ENCODE data around the gene GLRX5.

GRCh38 chr14:95569440-95569839 is 34.6 kb downstream of the GLRX5 start:
- TF ChIP-seq POLR2A (IDR thresholded peaks at IDR 0.05) (no peak), CTCF (IDR thresholded peaks at IDR 0.05) (no peak), EP300 (IDR thresholded peaks at IDR 0.05; ENCODE audit: low read depth) (no peak)
